ENCODE results near the gene PIGR. TPM values are rescaled to one million over a fixed set of nuclear protein-coding genes. Genes with fewer than 3 reads are reported as not detected.
A peak's percentile ranks its signal among the peaks of the same experiment; 100 is the strongest.

PIGR gene
- total and polyA plus RNA-seq, 9 of the 15 experiments (the other 6 are each of a cell fraction or from before 2014, with no cell fraction given): 0.01 to 1.5 (median 0.03) TPM; not detected in 4

DNA sequence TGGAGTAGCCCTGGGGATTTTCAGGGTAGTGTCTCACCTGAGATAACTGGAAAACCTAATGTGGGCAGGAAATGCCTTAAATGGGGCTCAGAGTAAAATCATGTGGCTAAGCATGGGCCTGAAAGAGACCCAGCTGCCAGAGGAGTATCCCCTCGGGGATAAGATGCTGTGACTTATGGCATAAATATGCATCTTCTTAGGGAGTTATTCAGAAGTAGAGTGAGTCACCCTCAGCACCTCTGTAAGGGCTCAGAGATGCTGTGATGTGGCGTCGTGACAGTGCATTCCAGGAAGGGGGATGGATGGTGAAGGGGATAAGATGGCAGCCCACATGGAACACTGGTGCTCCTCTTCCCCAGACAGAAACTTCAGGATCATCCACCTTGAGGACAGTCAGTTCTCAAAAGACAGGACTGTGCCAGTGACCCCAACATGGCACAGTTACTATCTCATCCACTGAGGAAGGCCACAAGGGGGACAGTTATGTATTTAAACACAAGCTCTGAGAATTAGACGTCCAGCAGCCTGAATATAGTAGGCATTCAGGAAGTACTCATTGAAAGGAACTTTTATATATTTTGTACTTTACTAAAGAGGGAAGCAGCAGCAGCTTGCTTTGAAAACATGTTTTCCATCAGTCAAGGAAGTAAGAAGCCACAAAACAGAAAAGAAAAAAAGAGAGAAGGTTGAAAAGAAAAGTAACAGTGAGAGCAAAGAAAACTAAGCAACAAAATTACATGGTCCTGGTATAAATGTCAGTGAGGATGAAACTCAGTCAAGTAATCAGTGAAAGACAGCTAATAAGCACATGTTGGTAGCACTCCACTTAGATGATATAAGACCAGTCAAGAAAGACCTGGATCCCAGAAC lies 40.7 kb downstream of the PIGR start:
- FAIRE-seq (no peak), ATAC-seq (no peak), DNase-seq (ENCODE audit: extremely low read depth in 1 of 4, low spot score in 3 of 4) (peak in 1 of 4 experiments; percentile 37)
- POLR2A ChIA-PET: interaction anchor here (0.6 to 2.5 kb wide), 4 partner anchors 11 to 112 kb away, joined by 4 to 7 read pairs (median 4); no protein-coding TSS in a partner anchor
- H3K27me3 ChIP-seq (ENCODE audit: control insufficient read depth in 2 of 2, insufficient read depth in 2 of 2, low read length in 2 of 2): peaks cover 13 to 50% of the 10 kb centered on the region in 2 experiments
- no peak overlapping the region for H3K27ac ChIP-seq (ENCODE audit: extremely low read depth, low read depth, low read length)
- no peak overlapping the region for H3K4me2 ChIP-seq (ENCODE audit: insufficient read depth, low read length)
- H3K4me1 ChIP-seq (replicated peaks in 1 of 2; ENCODE audit: control insufficient read depth in 2 of 2, insufficient read depth in 2 of 2, low read length in 2 of 2): peaks cover 9 to 18% of the 10 kb centered on the region in 2 experiments; a peak in 4 of 5 replicates
- no peaks in the 10 kb centered on the region for H4K20me1 ChIP-seq (replicated peaks; ENCODE audit: control insufficient read depth, insufficient read depth, low read length)
- no peaks in the 10 kb centered on the region for H3K79me2 ChIP-seq (ENCODE audit: control insufficient read depth, insufficient read depth, low read length)
- CTCF ChIA-PET (ENCODE audit: low intra/inter-chr PET ratio): interaction anchor here (0.5 kb wide), 1 partner anchor 188 kb away, joined by 4 read pairs; no protein-coding TSS in a partner anchor
- no peak overlapping the region for H3K4me3 ChIP-seq
- no peaks in the 10 kb centered on the region for H3K36me3 ChIP-seq (ENCODE audit: control insufficient read depth, insufficient read depth, low read length)
- 0% methylated on average over 4 of the region's 4 CpGs for WGBS (ENCODE audit: insufficient coverage, low coverage, missing lambda C conversion rate)
- no peaks in the 10 kb centered on the region for H3K9me1 ChIP-seq (ENCODE audit: control insufficient read depth, insufficient read depth, low read length)
- in situ Hi-C loops (cut with MboI) (loop anchor here (25.0 kb wide), 1 partner anchor 293 kb away; the partner anchor contains the start of gene EIF2D), intact Hi-C loops (cut with micrococcal nuclease) (no loop called here)
- BruUV-seq (replicated peaks): no TSS peak
- no peaks in the 10 kb centered on the region for H3K9me3 ChIP-seq (replicated peaks; ENCODE audit: control insufficient read depth, insufficient read depth, low read depth, low read length)
- no peak overlapping the region for H3K9ac ChIP-seq (ENCODE audit: insufficient read depth in 1 of 2, low read depth in 2 of 2, low read length in 2 of 2)
- H2AFZ ChIP-seq (ENCODE audit: low read depth, low read length): peak overlapping the region; percentile 2; the same call in 1 of the 2 replicates
- TF ChIP-seq MBD2 (IDR thresholded peaks at IDR 0.05; ENCODE audit: borderline replicate concordance, low read depth) (no peak), ZNF274 (IDR thresholded peaks at IDR 0.05; ENCODE audit: borderline replicate concordance, low read depth, low read length) (no peak), SAFB (IDR thresholded peaks at IDR 0.05; ENCODE audit: borderline replicate concordance, low read depth, low read length) (no peak), STAT5A (IDR thresholded peaks at IDR 0.05; ENCODE audit: borderline replicate concordance, low read length) (no peak), HNRNPLL (IDR thresholded peaks at IDR 0.05; ENCODE audit: low read depth, low read length, poor library complexity, severe bottlenecking) (no peak), CREB3L1 (IDR thresholded peaks at IDR 0.05; ENCODE audit: borderline replicate concordance, low read depth) (no peak), BCL6 (CRISPR knock-in tag; IDR thresholded peaks at IDR 0.05) (no peak), JUND (IDR thresholded peaks at IDR 0.05; ENCODE audit: borderline replicate concordance, low read depth, low read length) (peak; percentile 55; the same call in 1 of the 2 replicates), JUND (tag; IDR thresholded peaks at IDR 0.05; ENCODE audit: borderline replicate concordance, low read depth, low read length) (peak; percentile 55; the same call in 1 of the 3 replicates), FOSL1 (tag; conservative IDR thresholded peaks at IDR 0.05) (peak; percentile 86), HDGF (IDR thresholded peaks at IDR 0.05) (no peak), ATF3 (IDR thresholded peaks at IDR 0.05) (peak; percentile 77), ATF3 (CRISPR knock-in tag; conservative IDR thresholded peaks at IDR 0.05) (no peak), ZNF12 (CRISPR knock-in tag; IDR thresholded peaks at IDR 0.05) (no peak), ARID1B (IDR thresholded peaks at IDR 0.05) (peak; percentile 18; the same call in 1 of the 2 replicates), SIN3A (IDR thresholded peaks at IDR 0.05; ENCODE audit: borderline replicate concordance in 2 of 2, control insufficient read depth in 1 of 2, low read depth in 2 of 2, low read length in 2 of 2) (no peak)
